Testis (tissue), 3 donors: ENCODE measurements around the gene CYP21A2. TPM values are rescaled to one million over a fixed set of nuclear protein-coding genes. Genes with fewer than 3 reads are reported as not detected.

ENCODE experiments used
- DNase-seq: peaks from one replicate; pipeline ENCODE4 v3.0.0-alpha.2; 2019
- H3K27ac ChIP-seq, 2 donors: fragments of 200-600 bp; sonication (generic); one replicate each; pipeline ENCODE4 v1.5.1; 2019
- H3K27me3 ChIP-seq: fragments of 200-600 bp; sonication (generic); one replicate; pipeline ENCODE4 v1.5.1; 2019
- H3K36me3 ChIP-seq: fragments of 200-600 bp; sonication (generic); one replicate; pipeline ENCODE4 v1.5.1; 2017; ENCODE audit warnings: low read depth; ENCODE audit errors: missing control alignments
- H3K4me1 ChIP-seq: fragments of 200-600 bp; sonication (generic); one replicate; pipeline ENCODE4 v1.5.1; 2019
- H3K4me3 ChIP-seq, 2 donors: fragments of 200-600 bp; sonication (generic); one replicate each; pipeline ENCODE4 v1.5.1; 2017 to 2019
- H3K9me3 ChIP-seq: fragments of 200-600 bp; sonication (generic); one replicate; pipeline ENCODE4 v1.5.1; 2017
- CTCF ChIP-seq, 3 experiments: fragments of 450-650 bp in 2 of 3; fragments of 200-600 bp in 1 of 3; sonication (generic) in 1 of 3; IDR thresholded peaks; one replicate each; pipeline ENCODE4 v1.5.1; 2016 to 2019; ENCODE audit warnings: antibody characterized with exemption in 3 of 3, mild to moderate bottlenecking in 2 of 3, moderate library complexity in 1 of 3
- POLR2A ChIP-seq: fragments of 450-650 bp; IDR thresholded peaks from one replicate; pipeline ENCODE4 v1.6.1; 2017; ENCODE audit warnings: antibody characterized with exemption, mild to moderate bottlenecking, moderate library complexity
- WGBS, 2 donors: methylation state at CpG; one replicate each; pipeline ENCODE4 v1.1.5; 2018; 5-methylcytosine and 5-hydroxymethylcytosine counted together
- intact Hi-C: fragments of 100-400 bp; cut with DNase I; formaldehyde crosslinking; loops from one replicate; pipeline ENCODE4 v1.15.1; 2023; ENCODE audit warnings: low total_unique reads
- polyA plus RNA-seq: library from polyadenylated mRNA; stranded (reverse); fragments of 350-450 nt; fragmentation: Illumina TruSeq; extraction: RNeasy Lipid Tissue Mini Kit (QIAGEN cat#74804); gene quantifications from one replicate; pipeline ENCODE4 v1.2.3, GENCODE V29; 2014; ENCODE audit warnings: low read depth, low replicate concordance; ENCODE audit not compliant: insufficient read depth
- total RNA-seq, 2 donors: library from RNA; depleted of rRNA; stranded (reverse); fragments of >200 nt; gene quantifications; one replicate each; pipeline ENCODE4 v1.2.3, GENCODE V29; 2016

The CYP21A2 gene
- total and polyA plus RNA-seq, 3 donors from 2014 or later, result 0.81 to 1.7 (median 0.96) TPM

GRCh38 chr6:32045811-32046449, 7.7 kb downstream of the CYP21A2 start:
- intact Hi-C loops, result no loop called here
- Histone ChIP-seq H3K9me3 (no peaks in the 10 kb centered on the region), H3K27me3 (no peaks in the 10 kb centered on the region), H3K4me3 (no peak overlapping the region), H3K4me1 (peaks cover 20% of the 10 kb centered on the region), H3K36me3 (no peaks in the 10 kb centered on the region), H3K27ac (peak overlapping the region in 1 of 2 donors; percentile 75)
- TF ChIP-seq CTCF (IDR thresholded peaks at IDR 0.05), result no peak
- TF ChIP-seq POLR2A, result no peak
- DNase-seq, result no peak
- 75 to 78% methylated on average over 13 to 21 of the region's 22 CpGs for WGBS, 2 donors

DNA sequence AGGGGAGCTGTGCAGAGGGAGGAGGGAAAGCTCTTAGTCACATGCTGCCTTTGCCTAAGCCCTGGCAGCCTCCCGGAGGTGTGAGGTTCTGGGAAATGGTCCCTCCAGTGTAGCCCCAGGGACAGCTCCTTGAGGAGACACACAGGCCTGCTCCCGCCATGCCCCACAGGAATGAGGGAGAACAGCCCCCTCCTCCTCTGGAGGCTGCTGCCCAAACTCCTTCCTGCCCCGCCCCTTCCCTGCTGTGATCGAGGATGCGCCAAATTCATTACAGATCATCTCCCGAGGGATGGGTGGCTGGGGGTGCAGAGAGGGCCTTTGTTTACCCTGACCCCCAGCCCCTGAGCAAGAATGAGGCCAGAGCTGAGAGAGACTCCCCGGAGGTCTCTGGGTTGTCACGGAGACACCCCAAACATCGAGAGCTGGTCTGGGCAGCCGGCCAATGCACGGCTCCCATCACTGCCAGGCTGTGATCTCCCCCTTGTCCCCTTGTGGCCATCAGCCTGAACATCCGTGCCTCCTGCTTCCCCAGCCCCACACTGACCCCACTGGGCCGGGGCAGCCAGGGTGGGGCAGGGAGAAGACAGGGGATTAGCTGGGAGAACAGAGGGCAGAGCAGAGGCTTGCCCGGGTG, 8.4 kb downstream of the CYP21A2 start:
- TF ChIP-seq POLR2A, result no peak
- no peak for TF ChIP-seq CTCF (IDR thresholded peaks at IDR 0.05)
- Histone ChIP-seq H3K27ac (peak overlapping the region in 1 of 2 donors; percentile 75), H3K9me3 (no peaks in the 10 kb centered on the region), H3K4me1 (peaks cover 20% of the 10 kb centered on the region), H3K4me3 (no peak overlapping the region), H3K27me3 (no peaks in the 10 kb centered on the region), H3K36me3 (no peaks in the 10 kb centered on the region)
- 56 to 64% methylated on average over 14 of the region's 14 CpGs for WGBS, 2 donors
- DNase-seq, result peak; percentile 25
- intact Hi-C loops, result no loop called here

GRCh38 chr6:32047084-32047478, 8.9 kb downstream of the CYP21A2 start:
- Histone ChIP-seq H3K4me1 (peaks cover 20% of the 10 kb centered on the region), H3K9me3 (no peaks in the 10 kb centered on the region), H3K36me3 (no peaks in the 10 kb centered on the region), H3K4me3 (no peak overlapping the region), H3K27me3 (no peaks in the 10 kb centered on the region), H3K27ac (peak overlapping the region in 1 of 2 donors; percentile 75)
- intact Hi-C loops, result no loop called here
- no peak for TF ChIP-seq POLR2A
- no peak for TF ChIP-seq CTCF (IDR thresholded peaks at IDR 0.05)
- 53 to 68% methylated on average over 10 to 11 of the region's 11 CpGs for WGBS, 2 donors
- peak; percentile 35 for DNase-seq

GRCh38 chr6:32047539-32047854, 9.3 kb downstream of the CYP21A2 start:
- WGBS, 2 donors, result 86 to 88% methylated on average over 3 to 6 of the region's 6 CpGs
- H3K9me3 ChIP-seq, result no peaks in the 10 kb centered on the region
- peaks cover 20% of the 10 kb centered on the region for H3K4me1 ChIP-seq
- H3K4me3 ChIP-seq, result no peak overlapping the region
- no peaks in the 10 kb centered on the region for H3K27me3 ChIP-seq
- intact Hi-C loops, result no loop called here
- no peaks in the 10 kb centered on the region for H3K36me3 ChIP-seq
- no peak for DNase-seq
- peak overlapping the region in 1 of 2 donors; percentile 75 for H3K27ac ChIP-seq
- TF ChIP-seq POLR2A (no peak), CTCF (IDR thresholded peaks at IDR 0.05) (no peak)
